ENCODE data around the gene FCAMR. TPM values are rescaled to one million over a fixed set of nuclear protein-coding genes. Genes with fewer than 3 reads are reported as not detected.

FCAMR gene
- total RNA-seq, 1 donor from 2014 or later: not detected

GRCh38 chr1:206962272-206962671, 8.0 kb downstream of the FCAMR start:
- peak; percentile 73 for DNase-seq (ENCODE audit: low spot score)
- intact Hi-C loops (cut with DNase I): no loop called here

DNA sequence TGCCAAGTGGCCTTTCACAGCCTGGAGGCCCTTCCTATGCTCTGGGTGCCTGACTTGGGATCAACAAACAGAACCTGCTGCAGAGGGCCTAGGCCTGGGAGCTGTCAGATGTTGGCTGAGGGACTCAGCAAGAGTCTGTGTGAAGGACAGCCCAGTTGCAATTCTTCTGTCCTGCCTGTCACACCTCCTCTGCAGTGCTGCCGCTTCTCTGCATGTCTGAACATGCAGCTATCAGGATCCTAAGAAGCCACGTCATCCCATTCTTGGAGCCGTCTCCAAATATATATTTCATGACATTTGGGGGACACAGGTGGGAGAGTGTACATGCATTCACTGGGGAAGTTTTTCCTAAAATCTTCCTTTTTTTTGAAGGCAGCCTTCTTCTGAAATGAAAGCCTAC, 8.6 kb downstream of the FCAMR start:
- DNase-seq (ENCODE audit: low spot score): peak; percentile 35
- intact Hi-C loops (cut with DNase I): no loop called here

DNA sequence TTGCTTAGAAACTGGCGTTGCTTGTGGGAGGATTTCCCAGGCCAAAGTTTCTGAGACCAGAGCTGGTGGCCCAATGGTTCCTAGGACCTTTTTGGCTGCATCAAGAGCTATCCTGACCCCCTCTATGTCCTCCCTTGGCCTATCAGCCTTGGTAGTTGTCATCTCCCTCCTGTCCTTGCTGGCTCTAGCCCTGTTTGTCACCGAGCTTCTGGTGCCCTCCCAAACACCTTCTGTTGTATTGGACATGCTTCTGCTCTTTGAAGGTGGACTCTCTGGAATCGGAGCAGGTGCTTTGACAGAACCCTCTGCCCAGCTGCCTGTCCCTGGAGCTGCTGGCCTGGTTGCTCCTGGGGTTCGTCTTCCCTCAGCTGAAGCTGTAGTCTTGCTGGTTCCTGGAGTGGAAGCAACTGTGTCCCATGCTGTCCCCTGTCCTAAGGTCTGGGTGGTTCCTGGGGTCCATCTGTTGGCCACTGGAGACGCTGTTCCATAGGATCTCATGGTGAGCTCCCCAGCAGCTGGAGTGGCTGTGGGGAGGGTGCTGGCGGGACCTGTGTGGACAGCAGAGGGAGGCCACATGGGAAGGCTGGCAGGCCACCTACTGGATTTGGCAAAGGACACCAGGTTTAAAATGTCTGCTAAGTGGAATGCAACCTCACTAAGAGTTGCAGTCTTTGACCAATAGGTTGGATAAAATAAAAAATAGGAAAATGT, 9.4 kb downstream of the FCAMR start:
- DNase-seq (ENCODE audit: low spot score): peak; percentile 61
- intact Hi-C loops (cut with DNase I): no loop called here

DNA sequence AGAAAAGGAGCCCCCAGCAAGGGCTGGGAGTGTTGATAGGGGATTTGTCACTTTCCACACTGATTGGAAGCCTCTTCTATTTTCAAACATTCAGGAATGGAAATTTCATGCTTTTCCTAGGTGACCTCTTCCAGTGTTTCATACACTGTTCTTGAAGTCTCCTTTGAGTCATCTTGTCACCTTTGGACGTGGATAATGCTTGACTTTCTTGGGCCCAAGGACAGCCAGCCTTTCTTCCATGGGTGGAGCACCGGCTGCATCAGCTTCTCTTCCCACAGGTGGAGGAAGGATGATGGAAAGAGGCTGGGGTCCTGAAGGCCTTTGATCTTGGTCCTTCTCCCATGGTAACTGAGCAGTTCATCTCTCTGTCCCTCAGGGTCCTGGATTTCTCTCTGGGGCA, 12.1 kb downstream of the FCAMR start:
- DNase-seq (ENCODE audit: low spot score): no peak

GRCh38 chr1:206957639-206958038, 12.6 kb downstream of the FCAMR start:
- intact Hi-C loops (cut with DNase I): no loop called here
- DNase-seq (ENCODE audit: low spot score): no peak

More for the DNA sequence above, 12.1 kb downstream of the FCAMR start:
- intact Hi-C loops (cut with DNase I): no loop called here

GRCh38 chr1:206955476-206956451, 14.5 kb downstream of the FCAMR start:
- no peak for DNase-seq (ENCODE audit: low spot score)
- intact Hi-C loops (cut with DNase I): no loop called here

GRCh38 chr1:206954459-206955342, 15.6 kb downstream of the FCAMR start:
- intact Hi-C loops (cut with DNase I): no loop called here
- DNase-seq (ENCODE audit: low spot score): no peak

GRCh38 chr1:206953626-206954025, 16.6 kb downstream of the FCAMR start:
- DNase-seq (ENCODE audit: low spot score): no peak
- intact Hi-C loops (cut with DNase I): no loop called here

DNA sequence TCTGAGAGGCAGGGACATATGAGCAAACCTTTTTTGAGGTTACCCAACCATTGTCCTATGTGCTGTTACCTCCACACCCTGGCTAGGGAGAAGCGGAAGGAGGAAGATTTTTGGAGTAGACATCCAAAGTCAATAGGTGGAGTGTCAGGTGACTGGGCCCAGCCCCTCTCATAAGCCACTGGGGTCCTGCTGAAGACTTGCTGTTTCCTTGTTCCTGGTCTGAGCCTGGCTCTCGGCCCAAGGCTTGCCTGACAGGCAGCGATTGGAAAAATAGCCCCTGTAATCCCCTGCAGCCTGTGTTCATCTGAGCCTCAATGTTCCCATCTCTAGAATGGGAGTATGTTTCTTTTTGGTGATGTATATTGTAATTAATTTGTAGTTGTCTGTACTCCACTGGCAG, 17.1 kb downstream of the FCAMR start:
- intact Hi-C loops (cut with DNase I): no loop called here
- DNase-seq (ENCODE audit: low spot score): no peak

- no peak for DNase-seq (ENCODE audit: low spot score)
- intact Hi-C loops (cut with DNase I): no loop called here
Observed at GRCh38 chr1:206952171-206952570, 18.1 kb downstream of the FCAMR start.

DNA sequence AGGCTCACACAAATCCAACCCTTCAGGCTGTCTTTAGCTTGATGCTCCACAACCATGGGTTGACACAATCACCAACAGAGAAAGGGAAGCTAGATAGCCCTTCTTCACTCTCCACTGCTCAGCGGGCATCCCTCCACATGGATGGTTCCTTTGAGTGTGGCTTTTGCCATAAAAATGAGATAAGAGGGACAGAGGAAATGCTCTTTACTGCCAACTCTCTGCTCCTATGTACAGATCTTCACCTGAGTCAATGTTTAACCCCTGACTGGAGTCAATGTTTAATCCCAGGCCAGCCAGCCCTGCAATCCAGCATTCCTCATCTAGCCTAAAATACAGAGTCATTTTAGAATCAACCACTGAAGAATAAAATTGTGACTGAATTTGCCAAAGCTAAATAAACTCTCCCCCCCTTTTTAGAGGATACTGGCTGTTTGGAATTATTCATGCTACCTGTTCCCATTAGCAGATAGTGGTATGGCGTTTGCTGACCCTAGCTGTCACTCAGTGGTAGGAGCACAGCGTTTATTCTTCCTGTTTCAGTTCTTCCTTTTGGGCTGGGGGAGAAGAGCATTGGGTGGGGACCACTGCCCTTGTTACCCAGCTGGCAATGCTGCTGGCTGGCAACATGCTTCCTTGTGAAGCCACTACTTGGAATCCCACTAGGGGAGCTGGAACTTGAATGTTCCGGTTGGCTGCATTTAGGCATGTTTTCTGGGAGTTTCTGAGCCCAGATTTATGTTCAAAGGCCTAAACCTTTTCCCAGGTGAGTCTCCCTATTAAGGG, 18.8 kb downstream of the FCAMR start:
- intact Hi-C loops (cut with DNase I): no loop called here
- no peak for DNase-seq (ENCODE audit: low spot score)

GRCh38 chr1:206949641-206950040, 20.6 kb downstream of the FCAMR start:
- DNase-seq (ENCODE audit: low spot score): no peak
- intact Hi-C loops (cut with DNase I): no loop called here

- no peak for DNase-seq (ENCODE audit: low spot score)
- intact Hi-C loops (cut with DNase I): no loop called here
Observed at GRCh38 chr1:206949208-206949607, 21.1 kb downstream of the FCAMR start.

- DNase-seq (ENCODE audit: low spot score): no peak
- intact Hi-C loops (cut with DNase I): no loop called here
Observed at GRCh38 chr1:206947255-206947654, 23.0 kb downstream of the FCAMR start.

- DNase-seq (ENCODE audit: low spot score): no peak
- intact Hi-C loops (cut with DNase I): no loop called here
Observed at GRCh38 chr1:206946261-206946660, 24.0 kb downstream of the FCAMR start, which contains the start of gene PIGR. Gene PIGR (minus strand): TSS chr1:206946466. CDS start chr1:206940531, 5,935 bp downstream.

DNA sequence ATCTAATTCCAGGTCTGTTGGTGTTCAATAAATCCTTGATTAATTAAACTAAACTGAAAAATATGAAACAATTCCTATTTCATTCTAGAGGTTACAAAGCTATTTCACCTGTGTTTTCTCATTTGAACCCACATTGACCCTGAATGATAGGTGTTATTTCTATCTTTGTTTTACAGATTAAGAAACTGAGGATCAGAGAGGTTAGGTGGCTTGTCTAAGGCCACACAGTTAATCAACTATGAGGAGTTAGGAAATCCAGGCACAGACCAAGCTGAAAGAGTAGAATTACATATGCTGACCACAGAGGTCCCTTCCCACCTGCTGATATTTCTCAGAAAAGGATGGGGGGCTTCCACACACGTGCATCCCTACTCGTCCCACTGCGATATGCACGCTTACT, 24.5 kb downstream of the FCAMR start:
- intact Hi-C loops (cut with DNase I): no loop called here
- DNase-seq (ENCODE audit: low spot score): no peak

- intact Hi-C loops (cut with DNase I): no loop called here
Observed at GRCh38 chr1:206944703-206945102, 25.6 kb downstream of the FCAMR start.

GRCh38 chr1:206941766-206942418, 28.4 kb downstream of the FCAMR start:
- intact Hi-C loops (cut with DNase I): no loop called here
- DNase-seq (ENCODE audit: low spot score): no peak

More at GRCh38 chr1:206944703-206945102, 25.6 kb downstream of the FCAMR start:
- DNase-seq (ENCODE audit: low spot score): no peak
